GM21390 (cell line): ENCODE results near the gene BICC1.

Experiments used
- ATAC-seq: cut with Tn5 transposase; IDR thresholded peaks from one replicate; pipeline ENCODE4 v1.9.1; 2021; ENCODE audit not compliant: unreplicated experiment

BICC1 gene

DNA sequence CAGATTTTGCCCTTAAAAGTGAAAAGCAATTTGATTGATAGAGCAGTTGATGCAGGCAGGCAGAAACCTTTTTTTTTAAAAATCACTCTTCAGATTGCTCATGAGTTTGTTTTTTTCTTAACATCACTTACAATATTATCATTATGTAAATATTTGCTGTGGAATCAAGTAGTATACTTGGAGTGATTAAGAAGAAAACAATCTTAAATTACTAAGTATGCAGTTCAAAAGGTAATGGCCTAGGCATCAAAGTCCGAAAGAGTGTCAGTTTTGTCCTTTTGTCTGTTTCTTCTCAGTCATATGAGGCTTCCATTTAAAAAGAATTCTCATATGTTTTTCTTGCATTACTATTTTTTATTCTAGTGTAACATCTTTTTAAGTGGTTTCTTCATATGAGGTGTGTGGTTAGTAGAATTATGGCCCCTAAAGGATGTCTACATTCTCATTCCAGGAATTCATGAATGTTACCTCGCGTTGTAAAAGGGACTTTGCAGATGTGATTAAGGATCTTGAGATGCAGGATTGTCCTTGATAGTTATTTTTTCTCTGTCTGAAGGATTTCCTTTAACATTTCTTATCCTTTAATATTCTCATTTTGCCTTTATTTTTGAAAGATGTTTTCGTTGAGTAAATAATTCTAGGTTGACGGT lies 44.0 kb downstream of the BICC1 start:
- ATAC-seq = no peak

DNA sequence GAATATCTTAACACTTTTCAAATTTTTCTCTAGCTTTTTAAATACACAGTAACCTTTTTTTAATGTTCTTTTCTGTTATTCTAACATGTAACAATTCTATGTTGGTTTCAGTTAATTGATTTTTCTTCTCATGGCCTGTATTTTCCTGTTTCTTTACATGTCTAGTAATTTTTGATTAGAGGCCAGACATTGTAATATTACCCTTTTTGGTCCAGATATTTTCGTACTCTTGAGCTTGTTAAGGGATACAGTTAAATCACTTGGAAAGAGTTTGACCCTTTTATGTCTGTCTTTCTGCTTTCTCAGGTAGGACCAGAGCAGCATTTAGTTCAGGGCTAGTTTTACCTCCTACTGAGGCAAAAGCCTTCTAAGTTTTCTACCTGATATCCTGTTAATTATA lies 45.0 kb downstream of the BICC1 start:
- no peak for ATAC-seq

DNA sequence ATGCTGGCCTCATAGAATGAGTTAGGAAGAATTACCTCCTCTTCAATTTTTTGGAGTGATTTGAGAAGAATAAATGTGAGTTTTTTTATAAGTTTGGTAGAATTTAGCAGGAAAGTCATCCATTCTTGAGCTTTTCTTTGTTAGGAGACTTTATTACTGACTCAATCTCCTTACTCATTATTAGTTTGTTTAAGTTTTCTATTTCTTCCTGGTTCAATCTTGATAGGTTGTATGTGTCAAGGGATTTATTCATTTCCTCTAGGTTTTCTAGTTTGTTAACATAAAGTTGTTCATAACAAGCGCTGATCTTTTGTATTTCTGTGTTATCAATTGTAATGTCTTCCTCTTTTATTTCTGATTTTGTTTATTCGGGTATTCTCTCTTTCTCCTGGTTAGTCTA lies 47.4 kb downstream of the BICC1 start:
- ATAC-seq = no peak

DNA sequence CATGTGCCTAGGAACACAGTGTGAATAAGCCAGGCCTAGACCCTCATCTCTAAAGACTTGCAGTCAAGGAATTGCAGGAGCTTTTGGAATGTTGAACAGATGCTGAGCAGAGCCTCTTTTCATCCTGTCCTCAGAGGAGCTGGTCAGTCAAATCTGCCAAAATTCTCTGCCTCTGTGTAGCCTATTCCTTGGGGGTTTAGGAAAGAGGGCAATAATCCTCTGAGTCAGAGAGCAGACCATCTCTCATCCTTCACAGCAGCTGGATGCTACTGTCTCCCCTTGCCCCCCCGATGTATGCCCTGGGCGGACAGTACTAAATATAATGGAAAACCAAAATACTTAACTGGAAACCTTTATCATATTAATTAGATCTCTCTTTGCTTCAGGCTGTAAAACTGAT lies 52.6 kb downstream of the BICC1 start:
- no peak for ATAC-seq

DNA sequence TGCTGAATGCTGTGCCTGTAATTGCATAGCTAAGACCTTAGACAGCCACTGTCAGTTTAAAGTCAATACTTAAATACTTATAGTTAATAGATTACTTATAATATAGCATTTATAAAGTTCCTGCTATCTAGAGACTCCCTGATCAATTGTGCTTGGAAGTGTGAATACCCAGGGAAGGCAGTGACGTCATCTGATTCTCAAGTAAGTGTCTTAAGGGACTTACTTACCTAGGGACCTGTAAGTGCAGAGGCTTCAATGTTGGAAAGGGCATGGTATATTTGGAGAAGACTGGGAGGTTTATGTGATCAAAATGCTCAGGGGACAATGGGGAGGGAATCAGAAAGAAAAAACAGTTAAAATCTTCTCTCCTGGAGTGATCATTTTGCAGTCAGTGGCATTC lies 55.0 kb downstream of the BICC1 start:
- ATAC-seq = no peak

DNA sequence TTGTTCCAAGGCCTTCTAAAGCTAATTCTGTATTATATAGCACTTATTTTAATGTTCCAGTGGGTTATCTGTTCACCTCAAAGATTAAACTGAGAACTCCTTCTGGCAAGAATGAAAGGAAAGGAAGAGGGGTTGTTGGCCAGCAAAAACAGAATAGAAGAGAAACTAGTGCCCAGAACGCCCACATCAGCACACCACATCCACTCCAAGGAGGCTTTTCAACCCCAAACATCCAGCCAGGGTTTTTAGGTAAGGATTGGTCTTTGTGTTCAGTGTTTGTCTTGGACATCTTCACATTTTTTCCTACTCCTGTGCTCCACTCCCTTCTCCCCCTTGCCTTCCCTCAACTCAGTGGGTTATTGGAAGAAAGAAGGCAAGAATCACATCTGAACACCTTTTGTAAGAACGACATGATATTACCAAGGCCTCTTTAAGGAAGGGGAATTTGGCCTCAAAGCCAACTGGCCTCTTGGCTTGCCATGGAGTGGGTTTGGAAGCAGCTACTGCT lies 55.8 kb downstream of the BICC1 start:
- ATAC-seq = no peak

DNA sequence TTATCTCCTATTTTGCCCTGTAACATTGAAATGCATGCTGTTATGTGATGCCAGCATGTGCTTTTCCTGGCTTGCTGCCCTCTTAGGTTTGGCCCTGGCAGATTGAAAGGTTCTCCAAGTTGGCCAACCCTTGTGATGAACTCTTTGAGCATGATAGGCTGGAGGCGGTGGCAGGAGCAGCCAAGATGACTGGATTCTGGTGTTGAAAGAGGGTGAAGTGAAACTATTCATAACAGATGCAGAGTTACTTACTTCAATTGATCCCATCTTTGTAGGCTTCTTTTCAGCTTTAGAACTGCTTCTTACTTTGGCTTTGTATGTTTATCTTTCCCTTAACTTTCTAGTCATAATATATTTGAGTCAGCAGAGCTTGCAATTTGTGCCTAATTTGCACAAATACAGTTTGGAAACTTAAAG lies 57.6 kb downstream of the BICC1 start:
- ATAC-seq = no peak

DNA sequence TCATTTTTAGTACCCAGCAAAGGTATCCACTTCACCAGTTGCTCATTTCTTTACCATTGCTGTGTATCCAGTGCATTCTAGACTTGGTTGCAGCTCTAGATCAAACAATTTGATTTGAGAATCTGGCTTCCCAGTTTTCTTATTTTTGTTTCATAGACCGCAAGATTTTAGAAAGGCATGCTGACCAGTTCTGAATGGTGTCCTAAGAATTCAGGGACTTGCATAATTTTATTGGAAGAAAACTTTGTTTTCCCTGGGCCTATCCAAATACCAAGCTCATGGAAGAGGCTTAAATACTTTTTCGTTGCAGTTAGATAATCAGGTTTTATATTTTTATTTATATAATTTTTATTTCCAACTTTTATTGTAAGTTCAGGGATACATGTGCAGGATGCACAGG lies 58.3 kb downstream of the BICC1 start:
- ATAC-seq = no peak

DNA sequence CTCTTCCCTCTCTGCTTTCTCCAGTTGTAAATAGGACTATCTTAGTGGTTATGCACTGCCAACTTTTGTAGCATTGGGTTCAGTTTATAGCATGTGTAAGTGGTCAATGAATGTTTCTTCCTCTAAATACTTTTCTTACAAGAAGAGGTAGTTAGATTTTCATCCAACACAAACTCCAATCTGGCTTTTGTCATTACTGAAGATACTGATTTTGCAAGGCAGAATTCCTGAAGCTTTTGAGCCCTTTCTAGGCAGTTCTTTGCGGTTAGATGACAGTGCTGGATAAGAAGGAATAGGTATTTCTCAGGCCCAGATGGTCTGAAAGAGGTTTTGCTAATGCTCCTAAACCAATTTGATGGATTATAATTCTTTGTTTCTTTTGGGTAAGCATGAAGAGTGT lies 60.5 kb downstream of the BICC1 start:
- no peak for ATAC-seq

DNA sequence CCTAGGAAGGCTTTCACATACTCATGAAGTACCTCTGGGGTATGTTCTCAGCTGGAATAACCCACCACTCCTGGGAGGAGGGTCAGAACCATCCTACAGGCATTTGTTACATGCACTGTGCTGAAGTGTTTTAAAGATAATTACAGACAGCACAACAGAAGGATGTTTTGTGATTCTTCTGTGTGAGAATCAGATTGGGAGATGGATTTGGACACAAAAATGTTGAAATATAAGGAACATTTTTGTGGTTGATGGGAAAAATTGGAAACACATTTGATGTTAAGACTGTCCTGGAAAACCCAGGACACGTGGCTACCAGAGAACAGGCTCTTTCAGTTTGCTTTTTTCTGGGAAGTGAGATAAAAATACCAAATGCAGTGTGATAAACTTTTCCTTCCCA lies 61.4 kb downstream of the BICC1 start:
- ATAC-seq = no peak

DNA sequence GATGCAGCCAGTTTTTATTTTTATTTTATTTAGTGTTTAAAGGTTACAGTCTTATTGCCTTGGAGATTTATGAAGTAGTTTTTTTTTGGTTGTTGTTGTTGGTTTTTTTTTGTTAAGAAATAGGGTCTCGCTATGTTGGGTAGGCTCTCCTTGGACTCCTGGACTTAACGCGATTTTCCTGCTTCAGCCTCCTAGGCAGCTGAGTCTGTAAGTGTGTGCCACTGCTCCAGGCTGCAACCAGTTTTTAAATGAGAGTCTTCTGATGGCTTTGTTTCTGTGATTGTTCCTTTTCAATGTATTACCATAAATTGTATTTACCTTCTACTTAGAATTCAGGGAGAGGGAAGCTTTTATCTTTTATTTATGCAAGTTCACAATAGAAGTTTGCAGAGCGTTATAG lies 62.8 kb downstream of the BICC1 start:
- no peak for ATAC-seq

DNA sequence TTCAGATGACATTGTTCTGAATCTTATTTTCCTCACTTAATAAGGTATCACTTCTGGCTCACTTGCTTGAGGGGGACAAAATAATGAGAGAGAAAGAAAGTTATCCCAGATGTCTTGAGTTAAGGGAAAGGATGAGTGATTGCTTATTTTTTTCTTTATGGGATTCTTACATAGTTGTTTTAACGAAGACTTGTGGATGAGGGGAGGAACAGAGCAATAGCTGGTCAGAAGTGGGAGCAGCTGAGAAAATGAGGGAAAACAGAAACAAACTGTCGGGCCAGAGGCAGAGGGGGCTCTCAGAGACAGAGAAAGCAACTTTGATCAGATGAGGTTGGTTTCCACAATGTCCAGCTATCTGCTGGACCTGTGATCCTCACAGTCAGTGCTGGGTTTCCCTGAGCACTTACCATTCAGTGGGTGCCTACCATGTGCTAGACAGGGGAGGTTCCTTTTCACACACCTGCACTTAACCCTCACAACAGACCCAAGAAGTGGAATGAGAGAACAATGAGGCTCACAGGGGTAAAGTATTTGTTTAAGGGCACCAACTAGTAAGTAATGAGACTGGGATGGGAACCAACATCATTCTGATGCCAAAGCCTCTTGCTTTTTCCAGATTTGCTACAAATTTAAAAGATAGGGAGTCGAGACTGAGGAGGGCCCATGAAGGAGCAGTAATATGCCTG lies 64.2 kb downstream of the BICC1 start:
- ATAC-seq = no peak

DNA sequence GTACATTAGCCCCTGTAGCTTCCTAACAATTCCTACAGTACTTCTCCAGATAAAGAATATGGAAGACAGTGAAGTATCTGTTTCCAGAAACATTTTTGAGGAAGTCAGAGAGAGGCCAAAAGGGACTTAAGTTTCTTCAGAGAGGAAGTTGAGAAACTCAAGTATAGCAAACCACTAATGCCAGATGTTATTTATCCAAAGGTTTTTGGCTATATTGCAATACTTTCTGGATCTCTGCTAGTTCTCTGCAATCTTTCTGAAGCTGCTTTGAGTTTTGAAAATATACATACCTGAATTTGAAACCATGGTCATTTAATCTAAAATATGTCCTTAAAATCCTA lies 64.7 kb downstream of the BICC1 start:
- no peak for ATAC-seq

DNA sequence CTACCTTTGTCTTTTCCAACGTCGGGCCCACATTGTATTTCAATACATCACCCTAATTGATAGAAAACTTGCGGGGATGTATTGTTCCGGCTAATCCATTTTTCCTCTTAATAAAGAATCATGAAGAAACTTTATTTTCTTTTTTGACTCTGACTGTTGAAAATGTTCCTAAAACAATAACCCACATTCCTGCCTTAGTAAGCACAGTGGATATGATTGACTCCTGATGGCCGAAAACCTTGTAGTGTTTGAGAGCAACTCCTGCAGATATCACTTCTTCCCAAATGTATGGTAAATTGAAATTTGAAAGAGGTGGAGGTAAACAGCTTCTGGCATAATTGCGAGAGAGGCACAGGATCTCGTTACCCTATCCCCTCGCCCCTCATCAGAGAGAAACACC lies 65.7 kb downstream of the BICC1 start:
- ATAC-seq = no peak

DNA sequence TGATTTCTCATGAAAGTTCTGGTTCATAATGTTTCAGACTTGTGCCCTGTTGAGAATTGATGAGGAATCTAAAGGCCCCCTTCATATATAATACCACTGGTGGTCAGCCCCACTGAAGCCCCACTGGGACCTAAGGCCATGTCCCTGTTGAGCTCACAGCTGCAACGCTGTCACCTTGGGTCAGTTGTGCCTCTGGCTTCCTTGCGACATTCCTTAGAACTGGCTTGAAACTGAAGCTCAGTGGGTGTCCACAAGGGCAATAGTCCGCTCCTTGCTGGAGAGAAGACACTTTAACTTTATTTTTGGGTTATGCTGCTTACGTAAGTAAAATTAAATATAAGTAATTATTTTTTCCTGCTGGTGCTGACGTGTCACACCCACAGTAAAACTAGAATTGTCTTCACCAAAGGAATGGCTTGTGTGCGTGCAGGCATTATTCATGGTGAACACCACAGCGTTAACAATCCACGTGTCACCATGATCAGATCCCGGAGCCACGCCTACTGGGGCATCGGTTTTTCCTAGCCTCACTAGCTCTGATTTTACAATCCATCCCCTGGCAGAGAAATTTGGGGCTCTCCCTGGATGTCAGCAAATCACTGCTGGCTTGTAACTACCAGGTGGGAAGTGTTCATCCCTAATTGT lies 66.5 kb downstream of the BICC1 start:
- ATAC-seq = no peak

DNA sequence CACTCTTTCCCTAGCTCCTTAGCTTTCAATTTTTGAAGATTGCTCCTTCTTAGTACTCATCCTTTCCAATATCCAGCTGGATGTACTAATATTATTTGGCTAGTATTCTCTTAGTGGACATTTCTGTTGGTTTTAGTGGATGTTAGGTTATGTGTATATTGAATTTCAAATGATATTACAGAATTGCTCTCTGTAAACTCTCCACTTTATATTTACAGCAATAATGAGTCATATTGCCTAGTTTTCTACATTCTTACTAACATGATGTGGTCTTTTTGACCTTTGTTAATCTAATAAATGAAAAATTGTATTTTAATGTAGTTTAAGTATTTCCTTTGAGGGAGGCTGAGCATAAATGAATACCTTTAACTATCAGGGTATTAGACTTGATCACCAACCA lies 69.4 kb downstream of the BICC1 start:
- ATAC-seq = no peak

DNA sequence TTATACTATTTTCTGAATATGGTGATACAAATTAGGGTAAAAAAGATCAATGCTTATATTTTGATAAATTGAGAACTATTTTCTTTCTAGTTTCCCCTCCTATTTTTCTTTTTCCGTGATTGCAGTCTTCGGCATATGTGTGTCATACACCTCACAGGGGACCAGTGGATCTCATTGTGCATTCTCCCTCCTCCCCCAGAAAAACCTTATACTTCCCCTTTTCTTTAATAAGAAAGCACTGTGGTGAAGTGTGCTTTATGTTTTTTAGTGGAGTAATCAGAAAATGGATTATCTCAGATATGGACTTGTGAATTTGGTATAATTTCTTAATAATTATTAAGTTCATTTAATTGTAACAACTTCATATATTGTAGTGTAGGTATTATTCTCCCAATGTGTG lies 72.8 kb downstream of the BICC1 start:
- no peak for ATAC-seq

DNA sequence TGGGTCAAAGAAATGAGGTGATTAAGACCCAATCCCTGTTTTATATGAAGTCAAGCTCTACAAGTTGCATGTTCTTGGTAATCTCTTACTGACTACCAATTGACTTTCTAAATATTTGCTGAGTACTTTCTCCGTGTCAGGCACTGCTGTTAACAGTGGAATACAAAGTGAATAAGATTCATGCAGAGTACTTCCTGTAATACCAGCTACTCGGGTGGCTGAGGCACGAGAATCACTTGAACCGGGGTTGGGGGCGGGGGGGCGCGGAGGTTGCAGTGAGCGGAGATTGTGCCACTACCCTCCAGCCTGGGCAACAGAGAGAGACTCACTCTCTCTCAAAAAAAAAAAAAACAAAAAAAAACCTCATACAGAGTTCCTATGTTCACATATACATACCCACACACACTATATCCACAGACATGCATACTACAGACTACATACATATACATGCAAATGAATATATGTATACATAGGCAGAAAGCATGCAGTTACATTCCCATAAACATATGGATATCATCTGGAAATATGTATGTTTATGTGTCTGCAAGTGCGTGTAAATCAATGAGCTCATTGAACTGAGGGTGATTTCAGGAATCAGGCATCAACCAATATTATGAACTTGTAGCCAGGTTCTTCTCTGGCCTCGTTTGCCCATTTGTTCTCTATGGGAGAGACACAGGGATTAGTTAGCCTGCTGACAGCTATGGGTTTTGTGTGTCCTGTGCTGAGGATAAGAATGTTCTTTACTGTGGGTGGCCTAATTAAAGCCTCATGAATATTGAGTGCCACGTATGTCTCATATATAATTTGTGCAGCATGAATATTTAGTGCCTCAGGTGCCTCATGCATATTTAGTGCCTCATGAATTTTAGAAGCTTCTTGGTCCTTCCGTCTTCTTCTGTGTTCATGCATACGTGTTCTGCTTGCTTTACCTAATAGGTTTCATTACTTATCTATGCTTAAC lies 73.9 kb downstream of the BICC1 start:
- ATAC-seq = no peak

DNA sequence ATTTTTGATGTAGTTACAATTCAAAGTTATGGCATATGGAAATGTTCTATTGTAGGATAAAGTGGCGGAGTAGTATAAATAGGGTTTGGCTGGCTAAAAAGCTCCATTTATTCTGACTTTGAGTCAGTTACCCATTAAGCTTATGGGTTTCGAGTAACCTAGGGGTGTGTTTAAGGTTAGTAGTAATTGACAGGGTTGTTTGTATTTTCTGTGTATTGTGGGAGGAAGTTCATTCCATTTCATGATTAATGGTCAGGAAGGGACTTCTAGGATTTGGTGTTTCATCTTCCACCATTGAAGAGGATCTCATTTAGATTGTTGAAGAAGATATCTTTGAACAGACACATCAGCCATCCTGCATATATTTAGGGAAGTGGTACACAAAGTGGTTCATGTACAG lies 75.0 kb downstream of the BICC1 start:
- ATAC-seq = no peak

DNA sequence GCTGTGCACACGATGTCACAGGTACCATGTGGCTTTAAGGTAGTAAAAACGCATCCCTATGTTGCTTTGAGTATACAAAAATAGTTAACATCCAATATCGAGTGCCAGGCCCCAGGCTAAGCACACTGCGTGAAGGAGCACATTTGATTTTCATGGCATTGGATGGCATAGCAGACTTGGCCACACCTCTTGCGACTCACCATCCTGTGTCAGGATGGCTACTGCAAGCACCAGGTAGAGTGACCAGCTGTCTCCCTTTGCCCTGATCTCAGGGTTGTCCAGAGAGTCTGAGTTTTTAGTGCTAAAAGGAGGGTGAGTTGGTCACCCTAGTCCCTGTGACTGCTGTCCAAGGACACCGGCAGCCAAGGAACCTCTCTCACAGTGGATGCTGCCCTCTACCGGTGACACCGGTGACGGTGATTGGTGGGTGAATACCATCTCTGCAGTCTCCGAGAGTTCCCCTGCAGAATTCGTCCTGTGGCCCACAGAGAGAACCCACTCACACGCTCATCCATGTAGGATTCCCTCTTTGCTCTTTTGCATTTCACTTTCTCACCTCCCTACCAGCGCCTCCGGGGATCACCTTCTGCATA lies 76.1 kb downstream of the BICC1 start:
- no peak for ATAC-seq
